Hematopoietic multipotent progenitor cell treated with erythropoietin and hydrocortisone succinate and interleukin-3 and kit ligand, for 17 days (in vitro differentiated cells): ENCODE measurements around the gene ZNF660.
"Not testable (repeated sequence)": the region's sequence is repeated elsewhere in the genome, so short reads cannot be mapped to it uniquely, and the experiment has no call there.

Experiments
- DNase-seq: peaks from one replicate; pipeline ENCODE4 v3.0.0-alpha.2; 2015; ENCODE audit warnings: low spot score

The ZNF660 gene

GRCh38 chr3:44584646-44585501 lies at the start of gene ZNF660:
ZNF660 (plus strand) TSS chr3:44584964; CDS start chr3:44594194, 9,230 bp downstream.
- DNase-seq, result no peak

- no peak for DNase-seq
Observed at GRCh38 chr3:44535364-44535763, 49.4 kb upstream of the ZNF660 start.

DNA sequence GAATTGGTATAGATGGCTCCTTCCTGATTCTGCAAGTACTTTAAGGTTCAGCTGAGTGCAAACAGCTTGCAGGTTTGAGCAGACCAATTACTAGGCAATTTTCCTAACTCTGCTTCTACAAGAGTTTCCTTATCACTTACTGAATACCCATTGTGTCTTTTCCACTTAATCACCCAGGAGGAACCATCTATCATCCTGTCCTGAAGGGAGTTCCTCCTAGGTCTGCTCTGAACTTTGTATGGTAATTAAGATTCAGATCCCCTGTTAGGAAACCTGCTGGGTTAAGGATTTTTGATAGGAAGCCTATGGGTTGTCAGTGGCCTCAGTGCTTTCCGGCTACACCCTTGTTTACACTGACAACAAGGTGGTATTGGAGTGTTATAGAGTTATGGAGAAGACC lies 40.0 kb upstream of the ZNF660 start:
- not testable (repeated sequence) for DNase-seq

- no peak for DNase-seq
Observed at GRCh38 chr3:44554626-44555592, 29.9 kb upstream of the ZNF660 start, which contains the start of gene ZKSCAN7. ZKSCAN7 (plus strand) TSS chr3:44555193; CDS start chr3:44557048, 1,855 bp downstream.

DNA sequence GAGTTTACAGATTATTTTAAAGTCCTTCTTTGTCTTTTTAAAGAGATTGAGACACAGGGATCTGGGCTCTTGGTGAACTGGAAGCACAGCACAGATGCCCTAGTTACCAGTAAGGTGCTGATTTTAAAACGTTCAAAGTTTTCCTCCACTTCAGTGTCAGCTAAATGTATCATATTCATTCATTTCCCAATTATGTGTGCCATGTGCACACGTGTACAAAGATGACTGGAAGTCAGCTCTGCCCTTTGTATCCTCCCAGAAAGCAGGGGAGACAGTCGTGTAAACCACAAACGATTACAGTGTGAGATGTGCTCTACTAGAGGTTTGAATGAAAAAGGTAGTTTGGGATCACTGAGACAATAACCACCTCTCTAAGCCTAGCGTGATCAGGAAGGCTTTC lies 29.0 kb upstream of the ZNF660 start:
- DNase-seq, result no peak

GRCh38 chr3:44557074-44557473 lies 27.7 kb upstream of the ZNF660 start:
- DNase-seq, result no peak

DNA sequence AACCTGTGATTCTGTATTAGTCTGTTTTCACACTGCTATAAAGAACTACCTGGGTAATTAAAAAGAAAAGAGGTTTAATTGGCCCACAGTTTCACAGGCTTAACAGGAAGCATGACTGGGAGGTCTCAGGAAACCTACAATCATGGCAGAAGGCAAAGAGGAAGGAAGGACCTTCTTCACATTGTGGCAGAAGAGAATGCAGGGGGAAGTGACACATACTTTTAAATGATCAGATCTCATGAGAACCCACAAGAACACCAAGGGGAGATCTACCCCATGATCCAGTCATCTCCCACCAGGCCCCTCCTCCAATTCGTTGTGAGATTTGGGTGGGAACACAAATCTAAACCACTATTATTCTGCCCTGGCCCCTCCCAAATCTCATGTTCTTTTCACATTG lies 23.7 kb upstream of the ZNF660 start:
- no peak for DNase-seq

- DNase-seq, result no peak
Observed at GRCh38 chr3:44562147-44562546, 22.6 kb upstream of the ZNF660 start.

- no peak for DNase-seq
Observed at GRCh38 chr3:44568561-44568960, 16.2 kb upstream of the ZNF660 start.

GRCh38 chr3:44571024-44571423 lies 13.7 kb upstream of the ZNF660 start:
- no peak for DNase-seq

DNA sequence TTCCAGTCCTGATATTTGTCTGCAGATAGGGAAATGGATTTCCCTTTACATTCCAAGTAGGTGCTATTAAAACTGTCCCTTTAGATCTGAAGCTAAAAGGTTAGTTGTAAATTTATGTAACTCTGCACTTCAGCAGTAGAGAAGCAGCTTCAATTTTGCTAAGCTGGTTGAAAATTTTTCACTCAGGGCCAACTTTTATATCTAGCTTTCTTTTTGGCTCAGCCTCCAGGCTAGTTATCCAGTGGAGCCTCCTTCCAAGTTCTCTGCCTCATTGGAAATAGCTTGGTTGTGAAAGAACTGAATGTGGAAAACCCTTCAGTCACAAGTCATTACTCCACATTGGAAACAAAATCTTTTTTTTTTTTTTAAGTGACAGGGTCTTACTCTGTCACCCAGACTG lies 8.2 kb upstream of the ZNF660 start:
- DNase-seq, result no peak

- not testable (repeated sequence) for DNase-seq
Observed at GRCh38 chr3:44577354-44577952, 7.3 kb upstream of the ZNF660 start.

DNA sequence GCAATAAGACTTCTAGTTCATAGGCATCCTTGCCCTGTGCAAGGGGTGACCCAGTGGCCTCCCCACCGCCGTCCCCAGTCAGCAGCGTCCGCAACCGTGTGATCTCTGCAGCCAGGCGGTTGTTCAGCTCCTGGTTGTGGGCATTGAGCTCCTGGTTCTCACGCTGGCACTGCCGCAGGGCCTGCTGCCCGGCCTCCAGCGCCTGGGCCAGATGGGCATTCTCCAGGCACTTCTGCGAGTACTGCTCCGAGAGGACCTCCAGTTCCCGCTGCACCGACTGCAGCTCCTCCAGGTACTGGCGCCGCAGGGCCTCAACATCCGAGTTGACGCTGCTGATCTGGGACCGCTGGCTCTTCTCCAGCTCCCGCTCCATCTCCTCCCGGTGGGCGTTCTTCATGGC lies 6.4 kb upstream of the ZNF660 start:
- DNase-seq, result not testable (repeated sequence)

DNA sequence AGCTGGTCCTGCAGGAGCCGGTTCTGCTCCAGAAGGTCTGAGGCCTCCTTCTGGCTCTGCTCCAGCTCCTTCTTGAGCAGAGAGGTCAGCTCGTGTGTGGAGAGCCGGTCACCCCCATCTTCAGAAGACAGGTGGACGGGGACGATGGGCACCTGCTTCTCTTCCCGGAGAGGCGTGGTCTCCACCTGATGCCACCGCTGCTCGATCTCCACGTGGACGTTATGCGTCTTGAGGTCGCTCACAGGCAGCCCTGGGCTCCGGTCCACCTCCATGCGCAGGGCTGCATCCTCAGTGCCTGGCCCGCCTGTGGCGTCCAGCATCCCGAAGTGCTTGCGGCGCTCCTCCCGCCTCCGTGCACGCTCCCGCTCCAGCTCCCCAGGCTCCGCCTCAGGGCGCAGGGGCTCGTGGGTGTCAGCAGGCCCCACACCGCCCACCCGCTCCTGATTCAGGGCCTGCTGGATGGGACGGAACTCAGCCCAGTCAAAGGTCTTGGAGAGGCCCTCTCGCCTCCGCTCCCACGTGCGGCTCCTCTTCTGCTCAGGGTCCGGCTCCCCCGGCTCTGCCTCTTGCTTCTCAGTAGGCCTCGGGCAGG lies 5.7 kb upstream of the ZNF660 start:
- DNase-seq, result not testable (repeated sequence)

DNA sequence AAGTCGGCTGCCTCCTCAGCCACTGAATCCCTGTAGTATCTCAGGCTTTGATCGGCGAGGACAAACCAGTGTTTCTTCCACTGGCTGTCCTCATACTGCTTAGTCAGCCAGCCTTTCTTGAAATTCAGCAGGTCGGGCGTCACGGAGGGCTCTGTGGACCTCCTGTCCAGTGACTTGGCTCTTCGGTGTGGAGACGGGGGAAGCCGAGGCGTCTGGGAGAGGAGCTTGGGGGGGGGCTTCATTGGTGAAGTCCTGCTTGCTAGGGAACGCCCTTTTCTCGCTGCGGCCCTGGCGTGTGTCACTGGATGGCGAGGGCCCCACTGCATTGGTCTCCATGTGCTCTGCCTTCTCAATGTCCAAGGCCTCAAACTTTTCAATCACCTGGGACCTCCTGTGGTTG lies 5.0 kb upstream of the ZNF660 start:
- not testable (repeated sequence) for DNase-seq

GRCh38 chr3:44580971-44581370 lies 3.8 kb upstream of the ZNF660 start:
- not testable (repeated sequence) for DNase-seq

DNA sequence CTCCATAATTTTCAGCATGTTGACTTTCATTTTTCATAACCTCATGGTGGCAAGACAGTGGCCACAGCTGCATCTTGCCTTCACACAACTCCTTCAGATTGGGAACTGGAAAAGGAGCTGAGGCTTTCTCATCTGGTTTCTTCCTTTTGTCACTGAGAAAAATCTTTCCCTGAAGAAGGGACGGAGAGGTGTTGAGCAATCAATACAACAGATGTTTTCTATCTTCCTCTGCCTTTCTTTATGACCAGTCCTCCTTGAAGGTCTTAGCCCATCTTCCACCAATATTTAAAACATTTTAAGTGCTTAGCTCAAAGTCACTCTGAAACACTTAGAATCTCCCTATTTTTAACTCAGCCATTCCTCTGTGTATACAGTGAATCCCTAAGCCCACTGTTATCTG lies 11.9 kb downstream of the ZNF660 start:
- DNase-seq, result no peak

- DNase-seq, result no peak
Observed at GRCh38 chr3:44601749-44602148, 17.0 kb downstream of the ZNF660 start.

DNA sequence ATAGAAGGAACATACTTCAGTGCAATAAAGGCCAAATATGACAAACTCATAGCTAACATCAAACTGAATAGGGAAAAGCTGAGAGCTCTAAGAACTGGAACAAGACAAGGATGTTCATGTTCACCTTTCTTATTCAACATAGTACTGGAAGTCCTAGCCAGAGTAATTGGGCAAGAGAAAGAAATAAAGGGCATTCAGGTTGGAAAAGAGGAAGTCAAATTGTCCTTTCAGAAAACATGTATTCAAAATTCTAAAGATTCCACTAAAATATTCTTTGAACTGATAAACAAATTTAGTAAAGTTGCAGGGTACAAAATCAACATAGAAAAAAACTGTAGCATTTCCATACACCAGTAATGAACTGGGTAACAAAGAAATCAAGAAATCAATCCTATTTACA lies 27.9 kb downstream of the ZNF660 start:
- no peak for DNase-seq

- peak; percentile 21 for DNase-seq
Observed at GRCh38 chr3:44624749-44625480, 40.2 kb downstream of the ZNF660 start, which contains the start of gene ZNF197. ZNF197 (plus strand) TSS chr3:44625036; CDS start chr3:44629155, 4,119 bp downstream.

DNA sequence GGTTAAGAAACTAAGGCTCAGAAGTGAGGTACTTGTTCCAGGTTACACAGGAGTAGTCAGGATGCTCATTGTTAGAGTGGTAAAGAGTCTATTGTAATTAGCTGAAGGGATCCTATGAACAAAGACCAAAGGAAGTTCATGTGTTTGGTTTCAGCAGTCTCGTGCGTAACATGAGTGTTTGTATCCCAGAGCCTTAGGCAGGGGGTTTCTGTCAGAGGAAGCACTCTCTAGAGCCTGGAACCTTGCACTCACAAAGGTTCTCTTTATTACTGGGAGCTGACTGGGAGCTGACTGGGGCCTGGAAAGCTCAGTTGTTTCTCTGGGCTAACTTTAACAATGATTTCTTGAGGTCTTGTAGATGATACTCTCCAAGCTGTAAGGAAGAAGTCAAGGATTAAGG lies 44.0 kb downstream of the ZNF660 start:
- no peak for DNase-seq
